Lung (tissue), 12 donors: ENCODE results near the gene PLCXD3. TPM values are rescaled to one million over a fixed set of nuclear protein-coding genes. Genes with fewer than 3 reads are reported as not detected.
"Not testable (repeated sequence)": the region's sequence is repeated elsewhere in the genome, so short reads cannot be mapped to it uniquely, and the experiment has no call there.

Source experiments
- ATAC-seq: fragments of 200-7000 bp; cut with Tn5 transposase; one replicate; pipeline ENCODE4 v1.9.1; 2020; ENCODE audit warnings: moderate number of reproducible peaks; ENCODE audit not compliant: insufficient read depth, low FRiP score
- DNase-seq, 3 donors: peaks; one replicate each; pipeline ENCODE4 v3.0.0-alpha.2; 2013 to 2017
- H3K27ac ChIP-seq, 2 donors: one replicate each; pipeline ENCODE4 v1.5.1; 2013; ENCODE audit warnings: mild to moderate bottlenecking in 2 of 2, moderate library complexity in 2 of 2, control low read depth in 1 of 2, inconsistent platforms in 1 of 2, low read depth in 1 of 2, low read length in 1 of 2
- H3K27me3 ChIP-seq, 3 donors: one replicate each; pipeline ENCODE4 v1.5.1; 2013; ENCODE audit warnings: low read length in 2 of 3; ENCODE audit not compliant: control insufficient read depth in 3 of 3, insufficient read depth in 3 of 3
- H3K36me3 ChIP-seq, 4 donors: one replicate each; pipeline ENCODE4 v1.5.1; 2013; ENCODE audit warnings: low read length in 4 of 4, mild to moderate bottlenecking in 1 of 4, moderate library complexity in 1 of 4; ENCODE audit not compliant: control insufficient read depth in 4 of 4, insufficient read depth in 4 of 4
- H3K4me1 ChIP-seq, 5 donors: one replicate each; pipeline ENCODE4 v1.5.1; 2013; ENCODE audit warnings: low read length in 5 of 5, mild to moderate bottlenecking in 2 of 5, moderate library complexity in 1 of 5; ENCODE audit not compliant: control insufficient read depth in 5 of 5, insufficient read depth in 5 of 5
- H3K4me3 ChIP-seq: one replicate; pipeline ENCODE4 v1.5.1; 2013; ENCODE audit warnings: mild to moderate bottlenecking, control low read depth, moderate library complexity
- H3K9ac ChIP-seq, 2 donors: one replicate each; pipeline ENCODE4 v1.5.1; 2013; ENCODE audit warnings: low read length in 2 of 2, control low read depth in 1 of 2; ENCODE audit not compliant: insufficient read depth in 1 of 2
- H3K9me3 ChIP-seq, 4 donors: one replicate each; pipeline ENCODE4 v1.5.1; 2013; ENCODE audit warnings: low read length in 3 of 4, mild to moderate bottlenecking in 1 of 4, moderate library complexity in 1 of 4; ENCODE audit not compliant: control insufficient read depth in 4 of 4, insufficient read depth in 3 of 4
- CTCF ChIP-seq: IDR thresholded peaks from 2 replicates; pipeline ENCODE4 v1.5.1; 2012; ENCODE audit warnings: mild to moderate bottlenecking; ENCODE audit errors: control extremely low read depth, extremely low read depth
- WGBS, 2 donors: extraction: QIAGEN DNeasy Blood & Tissue Kit; methylation state at CpG; one replicate each; pipeline ENCODE4 v1.1.7; 2013; 5-methylcytosine and 5-hydroxymethylcytosine counted together
- polyA plus RNA-seq, 2 donors: library from polyadenylated mRNA; stranded (reverse); fragments of 200-250 nt; gene quantifications; one replicate each; pipeline ENCODE4 v1.2.1, GENCODE V29; 2013
- total RNA-seq, 2 donors: library from RNA; depleted of rRNA in 1 of 2; stranded (reverse); fragments of >200 nt in 1 of 2; gene quantifications; one replicate each; pipeline ENCODE4 v1.2.1, GENCODE V29; 2014 to 2021
- donor health status: control.
- donor health status: control.
- donor health status: Bipolar disorder and iron deficiency.
- donor health status: healthy.
- donor health status: DM: yes; HTN: yes; CAD: no.

The PLCXD3 gene
- total and polyA plus RNA-seq, 4 donors = 0.38 to 2.1 (median 0.54) TPM

GRCh38 chr5:41485533-41485932 lies 24.9 kb downstream of the PLCXD3 start:
- Histone ChIP-seq H3K4me3 (no peak overlapping the region), H3K9me3 (no peaks in the 10 kb centered on the region), H3K9ac (no peak overlapping the region), H3K4me1 (peaks cover 0 to 7% (median 0%) of the 10 kb centered on the region in 5 donors), H3K36me3 (no peaks in the 10 kb centered on the region), H3K27ac (peak overlapping the region in 1 of 2 donors; percentile 2), H3K27me3 (no peaks in the 10 kb centered on the region)
- 86 to 88% methylated on average over 3 of the region's 3 CpGs for WGBS, 2 donors
- ATAC-seq (no peak), DNase-seq (no peak)
- no peak for TF ChIP-seq CTCF

GRCh38 chr5:41482715-41483114 lies 27.7 kb downstream of the PLCXD3 start:
- no peak overlapping the region for H3K4me3 ChIP-seq
- WGBS, 2 donors = 58 to 74% methylated on average over 2 of the region's 2 CpGs
- H3K27me3 ChIP-seq = no peaks in the 10 kb centered on the region
- no peak for TF ChIP-seq CTCF
- H3K9ac ChIP-seq = no peak overlapping the region
- H3K27ac ChIP-seq = no peak overlapping the region
- ATAC-seq (no peak), DNase-seq (no peak)
- no peaks in the 10 kb centered on the region for H3K36me3 ChIP-seq
- peaks cover 0 to 10% (median 0%) of the 10 kb centered on the region in 5 donors for H3K4me1 ChIP-seq
- no peaks in the 10 kb centered on the region for H3K9me3 ChIP-seq

GRCh38 chr5:41482173-41482572 lies 28.2 kb downstream of the PLCXD3 start:
- no peak overlapping the region for H3K27ac ChIP-seq
- H3K27me3 ChIP-seq = no peaks in the 10 kb centered on the region
- H3K9me3 ChIP-seq = peaks cover 0 to 4% (median 0%) of the 10 kb centered on the region in 4 donors
- no peaks in the 10 kb centered on the region for H3K36me3 ChIP-seq
- WGBS, 2 donors = 85 to 88% methylated on average over 6 of the region's 6 CpGs
- H3K9ac ChIP-seq = no peak overlapping the region
- no peak for DNase-seq
- no peak for TF ChIP-seq CTCF
- H3K4me3 ChIP-seq = no peak overlapping the region
- ATAC-seq = no peak
- peaks cover 0 to 10% (median 0%) of the 10 kb centered on the region in 5 donors for H3K4me1 ChIP-seq

GRCh38 chr5:41471571-41472208 lies 38.7 kb downstream of the PLCXD3 start:
- H3K27ac ChIP-seq, H3K4me1 ChIP-seq, H3K36me3 ChIP-seq, ATAC-seq, H3K9ac ChIP-seq, DNase-seq, H3K27me3 ChIP-seq, H3K4me3 ChIP-seq: not testable (repeated sequence)
- peaks cover 0 to 23% (median 4%) of the 10 kb centered on the region in 4 donors for H3K9me3 ChIP-seq
- no CpG with 5 or more reads among the region's 1 CpG for WGBS, 2 donors
